ENCODE results near the gene SLC44A2.

The SLC44A2 gene

DNA sequence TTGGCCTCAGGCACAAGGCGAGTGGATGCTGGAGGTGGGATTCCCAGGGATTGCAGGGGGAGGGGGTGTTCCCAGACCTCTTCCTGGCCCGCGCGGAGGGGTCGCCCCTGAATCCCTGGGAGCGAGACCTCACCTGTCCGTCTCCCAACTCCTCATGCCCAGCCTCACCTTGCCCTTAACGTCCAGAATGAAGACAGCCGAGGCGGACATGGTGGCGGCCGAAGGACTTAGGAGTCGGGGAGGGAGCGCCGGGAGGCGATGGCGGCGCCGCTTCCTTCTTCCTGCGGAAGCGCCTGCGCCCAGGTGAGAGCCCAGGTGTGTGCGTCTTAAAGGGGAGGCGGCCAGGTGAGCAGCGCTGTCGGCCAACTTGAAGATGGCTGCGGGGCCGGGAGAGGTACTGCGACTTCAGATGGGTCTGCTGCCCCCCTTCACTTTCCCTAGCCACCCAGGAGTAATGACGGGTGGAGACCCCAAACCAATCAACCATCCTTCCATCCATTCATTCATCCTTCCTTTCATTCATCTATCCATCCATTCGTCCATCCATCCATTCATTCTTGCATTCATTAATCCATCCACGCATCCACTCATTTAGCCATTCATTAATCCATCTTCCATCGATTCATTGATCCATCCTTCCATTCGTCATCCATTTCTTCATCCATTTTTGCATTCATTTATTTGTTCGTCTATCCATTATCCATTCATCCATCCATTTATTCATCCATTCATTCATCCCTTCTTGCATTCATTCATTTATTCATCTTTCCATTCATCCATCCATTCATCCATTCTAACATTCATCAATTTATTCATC lies 38.1 kb upstream of the SLC44A2 start, which contains the start of gene AP1M2:
Gene AP1M2, minus strand, starts transcription at position 291 of the 817 bp plus-strand sequence. Its CDS starts 81 bp downstream, at position 210.
- TF ChIP-seq, protein P1, sequence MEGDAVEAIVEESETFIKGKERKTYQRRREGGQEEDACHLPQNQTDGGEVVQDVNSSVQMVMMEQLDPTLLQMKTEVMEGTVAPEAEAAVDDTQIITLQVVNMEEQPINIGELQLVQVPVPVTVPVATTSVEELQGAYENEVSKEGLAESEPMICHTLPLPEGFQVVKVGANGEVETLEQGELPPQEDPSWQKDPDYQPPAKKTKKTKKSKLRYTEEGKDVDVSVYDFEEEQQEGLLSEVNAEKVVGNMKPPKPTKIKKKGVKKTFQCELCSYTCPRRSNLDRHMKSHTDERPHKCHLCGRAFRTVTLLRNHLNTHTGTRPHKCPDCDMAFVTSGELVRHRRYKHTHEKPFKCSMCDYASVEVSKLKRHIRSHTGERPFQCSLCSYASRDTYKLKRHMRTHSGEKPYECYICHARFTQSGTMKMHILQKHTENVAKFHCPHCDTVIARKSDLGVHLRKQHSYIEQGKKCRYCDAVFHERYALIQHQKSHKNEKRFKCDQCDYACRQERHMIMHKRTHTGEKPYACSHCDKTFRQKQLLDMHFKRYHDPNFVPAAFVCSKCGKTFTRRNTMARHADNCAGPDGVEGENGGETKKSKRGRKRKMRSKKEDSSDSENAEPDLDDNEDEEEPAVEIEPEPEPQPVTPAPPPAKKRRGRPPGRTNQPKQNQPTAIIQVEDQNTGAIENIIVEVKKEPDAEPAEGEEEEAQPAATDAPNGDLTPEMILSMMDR (conservative IDR thresholded peaks at IDR 0.05), result no peak
- TF ChIP-seq ZFX (IDR thresholded peaks at IDR 0.05), result no peak; the same call in 1 of the 2 replicates
- H3K27ac ChIP-seq, result peak within 1 kb of the TSS; percentile 84

DNA sequence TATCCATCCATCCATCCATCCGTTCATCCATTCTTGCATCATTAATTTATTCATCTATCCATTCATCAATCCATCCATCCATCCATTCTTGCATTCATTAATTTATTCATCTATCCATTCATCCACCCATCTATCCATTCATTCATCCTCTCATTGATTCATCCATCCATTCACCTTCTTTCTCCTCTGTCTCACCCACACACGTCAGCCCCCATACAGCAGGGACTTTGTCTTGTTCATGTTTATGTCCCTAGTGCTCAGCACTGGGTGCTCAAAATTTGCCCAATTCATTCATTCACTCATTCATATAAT lies 37.6 kb upstream of the SLC44A2 start:
- TF ChIP-seq, protein P1 (conservative IDR thresholded peaks at IDR 0.05), result no peak
- TF ChIP-seq ZFX (IDR thresholded peaks at IDR 0.05), result no peak

DNA sequence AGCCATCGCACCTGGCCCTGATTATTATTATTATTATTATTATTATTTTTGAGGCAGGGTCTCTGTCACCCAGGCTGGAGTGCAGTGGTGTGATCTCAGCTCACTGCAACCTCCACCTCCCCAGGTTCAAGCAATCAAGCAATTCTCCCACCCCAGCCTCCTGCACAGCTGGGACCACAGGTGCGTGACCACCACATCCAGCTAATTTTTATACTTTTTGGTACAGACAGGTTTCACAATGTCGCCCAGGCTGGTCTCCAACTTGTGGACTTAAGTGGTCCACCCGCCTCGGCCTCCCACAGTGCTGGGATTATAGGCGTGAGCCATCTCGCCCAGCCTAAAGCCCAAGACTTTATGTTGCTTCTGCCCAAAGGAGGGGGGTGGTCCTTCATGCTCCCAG lies 32.2 kb upstream of the SLC44A2 start:
- TF ChIP-seq, protein P1 (conservative IDR thresholded peaks at IDR 0.05), result no peak
- no peak overlapping the region for H3K27ac ChIP-seq

More for the DNA sequence above, 37.6 kb upstream of the SLC44A2 start:
- no peak overlapping the region for H3K27ac ChIP-seq

DNA sequence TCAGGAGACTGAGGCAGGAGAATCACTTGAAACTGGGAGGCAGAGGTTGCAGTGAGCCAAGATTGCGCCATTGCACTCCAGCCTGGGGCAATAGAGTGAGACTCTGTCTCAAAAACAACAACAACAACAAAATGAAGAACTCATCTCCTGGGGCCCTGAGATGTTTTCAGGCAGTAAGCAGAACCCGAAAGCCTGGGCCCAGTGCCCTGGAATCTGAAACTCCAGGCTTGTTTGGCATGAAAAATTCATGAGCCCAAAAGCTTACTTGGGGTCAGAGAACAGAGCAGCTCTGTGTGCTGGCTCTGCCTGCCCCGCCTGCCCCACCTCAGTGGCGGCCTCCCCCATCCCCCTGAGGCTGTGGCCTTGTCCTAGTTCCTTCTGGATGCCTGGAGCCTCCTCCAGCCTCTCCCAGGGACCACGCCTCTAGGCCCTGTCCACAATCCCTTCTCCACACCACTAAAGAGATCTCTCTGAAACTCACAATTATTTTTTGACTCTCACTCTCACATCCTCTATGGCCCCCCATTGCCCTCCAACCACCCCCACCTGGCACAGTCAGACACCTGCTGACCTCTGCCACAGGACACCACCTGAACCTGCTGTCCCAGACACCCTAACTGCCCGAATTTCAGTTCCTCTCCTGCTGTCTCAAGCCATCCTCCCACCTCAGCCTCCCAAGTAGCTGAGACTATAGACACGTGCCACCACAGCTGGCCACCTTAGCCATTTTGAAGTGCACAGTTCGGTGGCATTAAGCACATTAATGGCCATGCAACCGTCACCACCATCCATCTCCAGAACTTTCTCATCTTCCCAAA lies 31.3 kb upstream of the SLC44A2 start:
- TF ChIP-seq, protein P1 (conservative IDR thresholded peaks at IDR 0.05), result no peak
- no peak for TF ChIP-seq ZFX (IDR thresholded peaks at IDR 0.05)
- no peak overlapping the region for H3K27ac ChIP-seq

DNA sequence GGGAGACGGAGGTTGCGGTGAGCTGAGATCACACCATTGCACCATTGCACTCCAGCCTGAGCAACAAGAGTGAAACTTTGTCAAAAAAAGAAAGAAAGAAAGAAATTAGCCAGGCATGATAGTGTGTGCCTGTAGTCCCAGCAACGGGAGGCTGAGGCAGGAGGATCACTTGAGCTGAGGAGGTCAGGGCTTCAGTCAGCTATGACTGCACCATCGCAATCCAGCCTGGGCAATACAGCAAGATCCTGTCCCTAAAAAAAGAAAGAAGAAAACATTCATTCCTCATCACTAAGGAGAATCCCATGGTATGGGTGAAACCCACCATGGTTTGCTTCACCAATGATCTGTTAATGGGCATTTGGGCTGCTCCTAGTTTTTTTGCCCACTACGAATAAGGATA lies 25.2 kb upstream of the SLC44A2 start:
- H3K27ac ChIP-seq, result no peak overlapping the region
- TF ChIP-seq ZFX (IDR thresholded peaks at IDR 0.05), result no peak
- TF ChIP-seq, protein P1 (conservative IDR thresholded peaks at IDR 0.05), result no peak

DNA sequence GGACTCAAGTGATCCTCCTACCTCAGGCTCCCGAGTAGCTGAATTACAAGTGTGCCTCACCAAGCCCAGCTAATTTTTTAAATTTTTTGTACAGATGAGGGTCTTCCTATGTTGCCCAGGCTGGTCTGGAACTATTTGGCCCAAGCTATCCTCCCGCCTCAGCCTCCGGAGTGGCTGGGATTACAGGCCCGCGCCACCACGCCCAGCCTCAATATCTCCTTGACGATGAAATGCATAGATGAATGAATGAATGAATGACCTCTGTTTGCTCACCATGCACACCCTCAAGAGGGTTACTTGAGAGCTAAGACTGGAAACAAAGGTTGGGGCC lies 23.4 kb upstream of the SLC44A2 start:
- no peak overlapping the region for H3K27ac ChIP-seq
- no peak for TF ChIP-seq ZFX (IDR thresholded peaks at IDR 0.05)
- TF ChIP-seq, protein P1 (conservative IDR thresholded peaks at IDR 0.05), result no peak

Measured in C4-2B (cell line).